Measurements from ENCODE around the gene CLIP1. TPM values are rescaled to one million over a fixed set of nuclear protein-coding genes. Genes with fewer than 3 reads are reported as not detected.

The CLIP1 gene
- total and polyA plus RNA-seq, 2 of the 8 experiments (the other 6 are each of a cell fraction or from before 2014, with no cell fraction given), result 19.0 to 27.6 TPM

GRCh38 chr12:122346054-122346453, 76.4 kb downstream of the CLIP1 start:
- WGBS, 2 experiments (ENCODE audit: extremely low coverage in 1 of 2, insufficient coverage in 1 of 2, insufficient read length in 1 of 2, insufficient replicate concordance in 2 of 2, low coverage in 1 of 2, low lambda C conversion rate in 2 of 2, missing lambda C conversion rate in 1 of 2), result 93% methylated on average over 5 of the region's 5 CpGs; no CpG with 5 or more reads in 1 of the 2 experiments
- Histone ChIP-seq H2BK120ac (replicated peaks; ENCODE audit: low read depth, low read length) (no peak overlapping the region), H2BK12ac (ENCODE audit: low read depth, low read length) (no peak overlapping the region), H2BK20ac (ENCODE audit: low read length) (no peak overlapping the region), H3K56ac (replicated peaks; ENCODE audit: insufficient read length, low read depth, low read length) (no peak overlapping the region), H3K36me3 (ENCODE audit: control insufficient read depth in 2 of 4, insufficient read depth in 4 of 4, low read length in 3 of 4) (no peaks in the 10 kb centered on the region), H3K23me2 (ENCODE audit: low read depth, low read length) (no peaks in the 10 kb centered on the region), H3K4me1 (replicated peaks in 1 of 4; ENCODE audit: control insufficient read depth in 3 of 4, insufficient read depth in 4 of 4, low read length in 3 of 4) (no peaks in the 10 kb centered on the region), H3K14ac (ENCODE audit: insufficient read length) (no peak overlapping the region), H4K91ac (replicated peaks; ENCODE audit: insufficient read length, low read length) (no peak overlapping the region), H3K9ac (replicated peaks in 1 of 4; ENCODE audit: extremely low read depth in 1 of 4, low read depth in 3 of 4, low read length in 3 of 4) (no peak overlapping the region), H2AFZ (ENCODE audit: low read length) (no peak overlapping the region), H2BK5ac (ENCODE audit: low read depth, low read length) (no peak overlapping the region), H3K4me3 (ENCODE audit: extremely low read depth in 1 of 4, insufficient read depth in 2 of 4, low read depth in 3 of 4, low read length in 4 of 4) (no peak overlapping the region), H4K8ac (ENCODE audit: extremely low read depth, insufficient read depth, low read length) (no peak overlapping the region), H3K79me2 (ENCODE audit: control insufficient read depth in 1 of 2, insufficient read depth in 2 of 2, low read length in 2 of 2) (no peaks in the 10 kb centered on the region), H3K4me2 (ENCODE audit: insufficient read depth in 1 of 2, low read depth in 2 of 2, low read length in 2 of 2) (no peak overlapping the region), H3K23ac (ENCODE audit: insufficient read length) (no peak overlapping the region), H3K27ac (ENCODE audit: low read depth, low read length) (no peak overlapping the region), H2BK15ac (ENCODE audit: low read length) (no peak overlapping the region), H4K20me1 (replicated peaks in 1 of 2; ENCODE audit: control insufficient read depth in 1 of 2, insufficient read depth in 2 of 2, low read length in 2 of 2) (no peaks in the 10 kb centered on the region), H3K9me3 (ENCODE audit: insufficient read depth in 2 of 2, low read depth in 1 of 2, low read length in 1 of 2) (no peaks in the 10 kb centered on the region), H2AK5ac (ENCODE audit: low read depth, low read length) (no peak overlapping the region), H3K18ac (ENCODE audit: extremely low read depth, low read length) (no peak overlapping the region), H4K5ac (ENCODE audit: insufficient read length, low read depth, low read length) (no peak overlapping the region), H3K4ac (replicated peaks; ENCODE audit: insufficient read length, low read depth, low read length) (no peak overlapping the region), H3K27me3 (replicated peaks in 1 of 4; ENCODE audit: control insufficient read depth in 3 of 4, extremely low read depth in 1 of 4, insufficient read depth in 3 of 4, low read length in 3 of 4) (no peaks in the 10 kb centered on the region), H3K79me1 (ENCODE audit: low read depth, low read length) (no peaks in the 10 kb centered on the region)
- no peak for FAIRE-seq
- DNase-seq (ENCODE audit: low read depth in 1 of 2, low spot score in 2 of 2), result no peak
- CTCF ChIA-PET (ENCODE audit: partially characterized antibody), result interaction anchor here (0.6 to 2.8 kb wide), 4 partner anchors 10 to 125 kb away, joined by 3 to 16 read pairs (median 7); no protein-coding TSS in a partner anchor
- POLR2A ChIA-PET (ENCODE audit: partially characterized antibody), result interaction anchor here (0.8 kb wide), 1 partner anchor 53 kb away, joined by 3 read pairs; no protein-coding TSS in a partner anchor
- TF ChIP-seq EP300 (IDR thresholded peaks at IDR 0.05; ENCODE audit: borderline replicate concordance in 1 of 2, low read depth in 2 of 2, low read length in 2 of 2), result no peak
- TF ChIP-seq SP1 (IDR thresholded peaks at IDR 0.05; ENCODE audit: low read depth, low read length), result no peak
- no peak for TF ChIP-seq RFX5 (IDR thresholded peaks at IDR 0.05; ENCODE audit: borderline replicate concordance, low read depth, low read length)
- TF ChIP-seq JUN (IDR thresholded peaks at IDR 0.05; ENCODE audit: low read depth, low read length), result no peak
- no peak for TF ChIP-seq RAD21 (IDR thresholded peaks at IDR 0.05 in 1 of 2, conservative IDR thresholded peaks at IDR 0.05 in 1 of 2; ENCODE audit: low read depth in 2 of 2, low read length in 2 of 2)
- no peak for TF ChIP-seq SUZ12 (IDR thresholded peaks at IDR 0.05; ENCODE audit: low read length)
- TF ChIP-seq HDAC6 (IDR thresholded peaks at IDR 0.05; ENCODE audit: low read depth, low read length), result no peak
- no peak for TF ChIP-seq CBX5 (IDR thresholded peaks at IDR 0.05; ENCODE audit: low read depth, low read length)
- TF ChIP-seq BRCA1 (IDR thresholded peaks at IDR 0.05; ENCODE audit: low read depth, low read length), result no peak
- no peak for TF ChIP-seq CHD1 (IDR thresholded peaks at IDR 0.05; ENCODE audit: low read depth, low read length)

All from H1 (cell line).